Embryonic facial prominence (tissue), 1 donor: Measurements from ENCODE around the gene PRTG.
"Not testable (repeated sequence)": the region's sequence is repeated elsewhere in the genome, so short reads cannot be mapped to it uniquely, and the experiment has no call there.

ENCODE experiments used
- DNase-seq: peaks from one replicate; pipeline ENCODE4 v3.0.0-alpha.2; 2016; ENCODE audit errors: extremely low spot score

The PRTG gene, protein sequence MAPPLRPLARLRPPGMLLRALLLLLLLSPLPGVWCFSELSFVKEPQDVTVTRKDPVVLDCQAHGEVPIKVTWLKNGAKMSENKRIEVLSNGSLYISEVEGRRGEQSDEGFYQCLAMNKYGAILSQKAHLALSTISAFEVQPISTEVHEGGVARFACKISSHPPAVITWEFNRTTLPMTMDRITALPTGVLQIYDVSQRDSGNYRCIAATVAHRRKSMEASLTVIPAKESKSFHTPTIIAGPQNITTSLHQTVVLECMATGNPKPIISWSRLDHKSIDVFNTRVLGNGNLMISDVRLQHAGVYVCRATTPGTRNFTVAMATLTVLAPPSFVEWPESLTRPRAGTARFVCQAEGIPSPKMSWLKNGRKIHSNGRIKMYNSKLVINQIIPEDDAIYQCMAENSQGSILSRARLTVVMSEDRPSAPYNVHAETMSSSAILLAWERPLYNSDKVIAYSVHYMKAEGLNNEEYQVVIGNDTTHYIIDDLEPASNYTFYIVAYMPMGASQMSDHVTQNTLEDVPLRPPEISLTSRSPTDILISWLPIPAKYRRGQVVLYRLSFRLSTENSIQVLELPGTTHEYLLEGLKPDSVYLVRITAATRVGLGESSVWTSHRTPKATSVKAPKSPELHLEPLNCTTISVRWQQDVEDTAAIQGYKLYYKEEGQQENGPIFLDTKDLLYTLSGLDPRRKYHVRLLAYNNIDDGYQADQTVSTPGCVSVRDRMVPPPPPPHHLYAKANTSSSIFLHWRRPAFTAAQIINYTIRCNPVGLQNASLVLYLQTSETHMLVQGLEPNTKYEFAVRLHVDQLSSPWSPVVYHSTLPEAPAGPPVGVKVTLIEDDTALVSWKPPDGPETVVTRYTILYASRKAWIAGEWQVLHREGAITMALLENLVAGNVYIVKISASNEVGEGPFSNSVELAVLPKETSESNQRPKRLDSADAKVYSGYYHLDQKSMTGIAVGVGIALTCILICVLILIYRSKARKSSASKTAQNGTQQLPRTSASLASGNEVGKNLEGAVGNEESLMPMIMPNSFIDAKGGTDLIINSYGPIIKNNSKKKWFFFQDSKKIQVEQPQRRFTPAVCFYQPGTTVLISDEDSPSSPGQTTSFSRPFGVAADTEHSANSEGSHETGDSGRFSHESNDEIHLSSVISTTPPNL

DNA sequence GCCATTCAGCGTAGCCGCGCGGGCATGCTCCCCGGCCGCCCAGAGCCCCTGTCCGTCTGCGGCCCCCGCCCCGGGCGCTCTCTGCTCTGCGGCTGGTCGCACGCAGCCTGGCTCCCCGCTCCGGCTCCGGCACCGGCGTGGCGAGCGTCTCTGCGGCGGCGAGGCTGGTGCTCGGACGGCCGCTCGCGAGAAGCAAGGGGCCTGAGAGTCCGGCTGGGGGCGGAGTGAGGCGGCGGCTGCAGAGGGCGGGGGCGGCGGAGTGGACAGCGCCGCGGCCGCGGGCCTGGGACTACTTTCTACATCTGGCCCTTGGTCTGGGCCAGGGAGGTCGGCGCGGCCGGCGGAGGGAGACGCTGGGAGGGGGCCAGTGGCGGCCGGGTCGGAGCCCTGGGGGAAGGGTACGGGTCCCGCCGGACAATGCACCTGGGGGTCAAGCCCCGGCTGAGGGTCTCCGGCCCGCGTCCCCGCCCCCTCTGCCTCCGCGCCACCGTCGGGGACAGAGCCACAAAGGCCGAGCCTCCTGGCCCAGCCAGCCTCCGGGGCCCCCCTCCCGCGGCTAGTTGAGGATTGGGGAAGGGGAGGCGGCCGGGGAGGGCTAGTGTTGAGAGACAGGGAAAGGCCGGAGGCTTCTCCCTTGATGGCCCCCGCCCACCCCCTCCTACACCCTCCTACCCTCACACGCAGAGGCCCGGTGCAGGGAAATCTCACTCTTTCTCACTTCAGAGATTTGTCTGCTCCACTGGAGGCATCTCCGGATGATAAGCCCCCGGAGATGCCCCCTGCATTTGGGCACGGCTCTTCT, at the start of gene PRTG:
PRTG (minus strand) TSS at position 226 of the 802 bp plus-strand sequence; CDS start at position 5, 221 bp downstream.
- DNase-seq = no peak

DNA sequence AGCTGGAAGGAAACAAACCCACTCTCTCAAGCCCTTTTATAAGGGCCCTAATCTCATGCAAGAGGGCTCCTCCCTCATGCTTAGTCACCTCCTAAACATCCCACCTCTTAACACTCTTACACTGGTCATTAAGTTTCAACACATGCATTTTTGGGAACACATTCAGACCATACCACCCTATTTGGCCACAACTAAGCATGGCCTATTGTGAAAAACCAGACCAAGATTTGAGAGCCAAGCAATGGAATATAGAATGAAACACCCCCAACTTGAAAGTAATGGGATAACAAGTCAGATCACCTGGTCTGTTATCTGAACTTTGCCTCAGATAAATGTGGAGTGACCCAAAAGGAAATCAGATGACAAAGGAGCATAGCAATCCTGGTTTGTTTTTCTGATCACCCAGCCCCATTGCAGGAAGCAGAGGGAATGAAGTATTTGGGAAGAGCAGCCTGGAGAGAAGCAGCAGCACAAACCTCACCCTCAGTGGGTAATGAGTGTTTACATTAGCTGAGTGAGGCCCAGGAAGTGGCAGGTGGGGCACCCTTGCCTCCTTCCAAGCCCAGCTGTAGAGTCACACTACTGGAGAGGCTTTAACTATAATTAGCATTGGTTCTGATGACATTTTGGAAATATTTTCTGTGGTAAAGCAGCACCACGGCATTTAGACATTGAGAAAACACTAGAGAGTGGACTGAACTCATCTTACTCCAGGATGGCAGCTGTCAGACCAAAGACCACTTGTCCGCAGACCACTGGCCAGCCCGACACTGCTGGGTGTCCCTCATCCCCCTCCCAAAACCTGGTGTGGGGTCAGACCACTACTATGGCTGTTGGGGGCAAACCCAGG, 48.8 kb upstream of the PRTG start:
- no peak for DNase-seq

DNA sequence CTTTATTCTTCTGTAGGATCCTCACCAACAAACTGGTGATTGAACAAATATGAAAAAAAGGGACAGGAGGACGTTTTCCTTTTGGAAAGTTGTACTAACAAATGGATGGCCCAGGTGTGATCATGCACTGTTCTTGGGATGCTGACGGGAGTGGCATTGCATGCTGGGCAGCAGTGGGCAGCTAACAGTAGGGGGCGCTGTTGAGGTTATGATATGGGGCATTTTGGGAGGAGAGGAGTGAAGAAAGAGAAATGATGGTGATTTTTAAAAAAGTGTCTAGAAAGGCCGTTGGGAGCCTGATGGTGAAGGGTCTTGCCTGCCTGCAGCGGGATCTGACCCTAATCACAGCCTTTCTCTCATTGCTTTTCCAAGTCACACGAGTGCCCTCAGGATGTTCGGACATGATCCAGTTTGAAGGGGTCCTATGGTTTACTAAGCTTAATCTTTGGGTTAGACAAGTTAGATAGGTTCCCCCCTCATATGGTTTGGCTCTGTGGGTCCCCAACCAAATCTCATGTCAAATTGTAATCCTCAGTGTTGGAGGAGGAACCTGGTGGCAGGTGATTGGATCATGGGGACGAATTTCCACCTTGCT, 46.2 kb upstream of the PRTG start:
- no peak for DNase-seq

GRCh38 chr15:55786341-55786740, 43.4 kb upstream of the PRTG start:
- no peak for DNase-seq

- not testable (repeated sequence) for DNase-seq
Observed at GRCh38 chr15:55785593-55785992, 42.6 kb upstream of the PRTG start.

DNA sequence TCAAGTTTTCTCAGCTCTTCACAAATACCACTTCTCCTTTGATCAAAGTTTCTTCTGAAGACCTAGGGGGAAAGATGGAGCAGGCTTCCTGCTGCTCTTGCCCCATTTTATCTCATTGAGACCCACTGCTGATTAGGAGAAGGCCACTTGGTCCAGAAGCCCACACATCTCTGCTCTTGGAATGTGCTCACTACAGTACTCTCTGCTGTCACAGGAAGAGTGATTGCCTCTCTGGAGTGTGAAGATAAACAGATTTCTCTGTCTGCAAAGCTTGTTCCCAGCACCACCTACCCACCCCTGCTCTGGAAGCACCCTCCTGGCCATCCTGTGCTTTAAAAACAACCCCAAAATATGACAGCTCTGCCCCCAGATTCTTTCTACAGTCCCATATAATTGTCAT, 41.3 kb upstream of the PRTG start:
- DNase-seq = no peak

- peak; percentile 43 for DNase-seq
Observed at GRCh38 chr15:55782901-55783300, 39.9 kb upstream of the PRTG start.

DNA sequence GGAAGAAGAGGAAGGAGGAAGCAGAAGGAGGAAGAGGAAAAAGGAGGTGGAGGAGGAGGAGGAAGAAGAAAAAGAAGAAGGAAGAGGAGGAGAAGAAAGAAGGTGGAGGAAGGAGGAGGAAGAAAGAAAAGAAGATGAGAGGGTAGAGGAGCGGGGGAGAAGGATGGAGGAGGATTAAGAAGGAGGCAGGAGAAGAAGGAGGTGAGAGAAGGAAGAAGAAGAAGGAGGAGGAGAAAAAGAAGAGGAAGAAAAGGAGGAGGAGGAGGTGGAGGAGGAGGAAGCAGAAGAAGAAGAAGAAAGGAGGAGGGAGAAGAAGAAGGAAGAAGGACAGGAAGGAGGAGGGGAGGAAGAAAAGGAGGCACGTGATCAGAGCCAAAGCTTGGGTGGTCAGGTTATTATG, 37.3 kb upstream of the PRTG start:
- DNase-seq = no peak

DNA sequence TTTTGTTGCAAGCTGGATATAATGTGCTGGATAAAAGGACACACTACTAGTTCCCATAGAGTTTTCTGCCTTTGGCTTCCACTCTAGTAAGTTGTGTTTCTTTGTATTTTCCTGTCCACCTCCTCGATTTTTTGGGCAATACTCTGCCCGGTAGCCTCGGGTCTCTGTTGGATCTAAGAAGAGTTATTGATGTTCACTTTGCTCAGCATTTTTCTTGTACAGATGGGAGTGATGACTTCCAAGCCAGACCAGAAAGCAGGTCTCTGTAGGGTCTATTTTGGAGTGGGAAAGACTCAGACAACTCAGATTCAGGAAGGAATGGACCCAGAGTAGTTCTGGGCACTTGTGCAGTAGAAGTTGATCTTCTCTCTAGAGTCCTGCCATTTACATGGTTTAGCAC, 36.0 kb upstream of the PRTG start:
- DNase-seq = no peak

- no peak for DNase-seq
Observed at GRCh38 chr15:55775316-55775715, 32.4 kb upstream of the PRTG start.

DNA sequence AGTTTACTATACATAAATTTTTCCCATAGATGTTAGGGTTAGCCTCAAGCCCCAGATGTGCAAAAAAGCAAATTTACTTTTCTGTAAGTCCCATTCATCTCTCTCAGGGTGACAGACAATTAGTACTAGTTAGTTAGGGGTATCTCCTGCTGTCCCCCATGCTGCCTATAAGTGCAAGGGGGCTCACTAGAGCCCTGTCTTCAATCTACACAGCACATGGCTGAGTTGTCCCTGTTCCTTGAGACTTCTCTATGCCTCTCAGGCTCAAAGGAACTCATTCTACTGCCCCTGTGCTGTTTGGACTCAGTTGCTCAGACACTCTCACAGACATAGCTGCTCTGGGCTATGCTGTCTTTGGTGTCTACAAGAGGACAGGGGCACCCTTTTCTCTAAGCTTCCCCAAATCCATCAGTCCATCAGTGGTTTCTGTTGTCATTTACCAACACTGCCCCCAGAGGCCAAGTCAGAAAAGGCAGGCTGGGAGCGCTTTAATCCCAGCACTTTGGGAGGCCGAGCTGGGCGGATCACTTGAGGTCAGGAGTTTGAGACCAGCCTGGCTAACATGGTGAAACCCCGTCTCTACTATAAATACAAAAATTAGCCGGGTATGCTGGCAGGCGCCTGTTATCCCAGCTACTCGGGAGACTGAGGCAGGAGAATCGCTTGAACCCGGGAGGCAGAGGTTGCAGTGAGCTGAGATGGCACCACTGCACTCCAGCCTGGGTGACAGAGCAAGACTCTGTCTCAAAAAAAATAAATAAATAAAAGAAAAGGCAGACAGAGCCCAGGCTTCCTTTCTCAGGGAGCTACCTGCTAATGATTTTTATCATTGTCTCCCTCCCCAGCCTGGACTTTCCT, 31.4 kb upstream of the PRTG start:
- DNase-seq = no peak

GRCh38 chr15:55770806-55771205, 27.9 kb upstream of the PRTG start:
- DNase-seq = no peak

- DNase-seq = no peak
Observed at GRCh38 chr15:55770261-55770660, 27.3 kb upstream of the PRTG start.

DNA sequence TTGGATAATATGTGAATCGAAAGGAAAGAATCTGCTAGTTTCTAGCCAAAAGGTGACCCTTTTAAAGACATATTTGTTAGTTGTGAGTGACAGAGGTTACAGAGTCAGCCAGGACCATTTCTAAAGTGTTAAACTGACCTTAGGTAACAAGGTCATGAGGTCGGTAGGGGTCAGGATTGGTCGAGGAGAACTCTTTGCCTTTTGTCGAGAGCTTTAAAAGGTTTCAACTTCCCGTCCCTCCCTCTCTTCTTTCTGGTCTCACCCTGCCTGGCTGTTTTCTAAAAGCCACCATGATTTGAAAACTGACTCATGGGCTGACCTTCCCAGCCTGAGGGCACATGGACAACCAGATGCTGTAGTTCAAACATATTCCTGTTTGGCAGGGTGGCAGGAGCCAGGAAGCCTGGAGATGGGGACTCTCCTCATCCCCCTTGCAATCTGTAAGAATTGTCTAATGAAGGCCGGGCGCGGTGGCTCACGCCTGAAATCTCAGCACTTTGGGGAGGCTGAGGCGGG, 25.8 kb upstream of the PRTG start:
- DNase-seq = no peak

DNA sequence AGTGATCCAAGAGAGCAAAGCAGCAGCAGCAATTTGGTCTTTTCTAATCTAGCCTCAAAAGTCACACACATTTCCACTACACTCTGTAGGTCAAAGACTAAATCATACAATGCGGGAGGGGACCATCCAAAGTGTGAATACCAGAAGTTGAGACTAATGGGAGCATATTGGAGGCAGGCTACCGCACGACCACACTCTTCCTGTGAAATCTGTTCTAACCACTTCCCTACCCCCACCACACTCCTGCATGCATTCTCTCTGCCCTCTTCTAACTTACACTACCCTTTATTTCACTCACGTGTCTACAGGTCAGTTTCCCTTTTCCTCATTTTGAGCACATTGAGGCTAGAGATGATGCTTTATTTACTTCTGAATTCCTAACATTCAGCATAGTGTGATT, 23.7 kb upstream of the PRTG start:
- DNase-seq = no peak

DNA sequence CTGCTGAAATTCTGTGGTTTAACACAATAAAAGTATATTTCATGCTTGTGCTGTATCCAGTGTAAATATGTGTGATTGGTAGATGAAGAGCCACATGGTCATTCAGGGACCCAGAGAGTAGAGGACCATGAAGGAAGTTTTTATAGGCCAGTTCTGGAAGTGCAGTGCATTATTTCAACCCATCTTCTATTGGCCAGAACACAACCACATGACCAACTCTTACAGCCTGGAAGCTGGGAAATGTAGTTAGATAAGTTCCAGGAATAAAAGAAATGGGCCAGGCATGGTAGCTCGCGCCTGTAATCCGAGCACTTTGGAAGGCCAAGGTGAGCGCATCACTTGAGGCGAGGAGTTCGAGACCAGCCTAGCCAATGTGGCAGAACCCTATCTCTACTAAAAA, 21.4 kb upstream of the PRTG start:
- DNase-seq = no peak

- no peak for DNase-seq
Observed at GRCh38 chr15:55758580-55758986, 15.6 kb upstream of the PRTG start.

DNA sequence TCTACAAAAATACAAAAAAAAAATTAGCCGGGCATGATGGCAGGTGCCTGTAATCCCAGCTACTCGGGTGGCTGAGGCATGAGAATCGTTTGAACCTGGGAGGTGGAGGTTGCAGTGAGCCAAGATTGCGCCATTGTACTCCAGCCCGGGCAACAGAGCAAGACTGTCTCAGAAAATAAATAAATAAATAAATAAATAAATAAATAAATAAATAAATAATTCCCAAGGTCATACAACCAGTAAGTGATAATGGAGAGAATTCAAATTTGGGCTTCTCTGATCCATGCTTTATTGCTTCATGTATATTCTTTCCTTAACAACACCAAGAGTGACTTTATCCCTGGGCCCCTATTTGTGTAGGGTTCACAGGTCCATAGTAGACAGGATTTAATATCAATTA, 10.5 kb upstream of the PRTG start:
- DNase-seq = not testable (repeated sequence)

DNA sequence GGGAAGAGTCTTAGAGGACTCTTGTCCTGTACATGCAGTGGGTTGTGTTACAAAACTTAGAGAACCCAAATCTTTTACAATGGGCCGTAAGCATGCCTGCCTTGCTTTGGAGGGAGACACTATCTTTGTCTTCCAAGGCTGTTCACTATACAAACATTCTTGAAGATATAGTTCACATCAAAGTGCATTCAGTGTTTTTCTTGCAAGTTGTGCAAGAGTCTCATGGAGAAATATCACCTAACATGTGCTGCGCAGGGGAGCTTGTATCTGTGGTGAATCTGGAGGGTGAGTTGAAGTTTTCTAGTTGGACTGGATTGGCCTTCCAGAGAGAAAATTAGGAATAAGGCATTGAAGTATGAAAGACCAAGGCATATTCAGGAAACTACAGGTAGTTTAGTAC, 7.8 kb upstream of the PRTG start:
- DNase-seq = no peak
